K562 treated with DMSO at 1 percent for 48 hours (cell line): ENCODE measurements around the gene HLA-DMB. TPM values are rescaled to one million over a fixed set of nuclear protein-coding genes. Genes with fewer than 3 reads are reported as not detected.

Experiments used
- total RNA-seq: library from RNA; unstranded; fragments of 300-600 nt; gene quantifications from 2 replicates; pipeline ENCODE4 v1.2.3, GENCODE V29; 2022; ENCODE audit warnings: low replicate concordance; ENCODE audit errors: extremely low read depth

HLA-DMB gene
- total RNA-seq = not detected in 2 replicates

GRCh38 chr6:32940656-32941213, at the start of gene HLA-DMB:
Gene HLA-DMB, minus strand, starts transcription at chr6:32941028. Its CDS starts 221 bp downstream, at chr6:32940807.

GRCh38 chr6:32968093-32968866, 27.5 kb upstream of the HLA-DMB start, which contains the start of gene BRD2:
Gene BRD2, plus strand, starts transcription at chr6:32968594. Its CDS starts 4,305 bp downstream, at chr6:32972899.

GRCh38 chr6:32952817-32953739, 12.2 kb upstream of the HLA-DMB start, which contains the start of gene HLA-DMA:
Gene HLA-DMA, minus strand, starts transcription at chr6:32953097. Its CDS starts 61 bp downstream, at chr6:32953036.

Other genes starting within 250 kb of the HLA-DMB start
- gene HLA-DQA2, start 199.6 kb downstream of the HLA-DMB start, total RNA-seq = not detected in 2 replicates
- not detected in 2 replicates for gene HLA-DQB2, start 177.5 kb downstream of the HLA-DMB start, total RNA-seq
- not detected in 2 replicates for gene HLA-DOB, start 124.0 kb downstream of the HLA-DMB start, total RNA-seq
- not detected in 2 replicates for gene TAP2, start 102.3 kb downstream of the HLA-DMB start, total RNA-seq
- gene PSMB8, start 97.0 kb downstream of the HLA-DMB start, total RNA-seq = not detected in 2 replicates
- gene TAP1, start 87.3 kb downstream of the HLA-DMB start, total RNA-seq = not detected in 2 replicates
- not detected in 2 replicates for gene PSMB9, start 86.8 kb downstream of the HLA-DMB start, total RNA-seq
- not detected in 2 replicates for gene HLA-DMA, start 12.1 kb upstream of the HLA-DMB start, total RNA-seq
- gene BRD2, start 27.6 kb upstream of the HLA-DMB start, total RNA-seq = not detected in 2 replicates
- gene HLA-DOA, start 68.6 kb upstream of the HLA-DMB start, total RNA-seq = not detected in 2 replicates
- gene HLA-DPA1, start 132.6 kb upstream of the HLA-DMB start, total RNA-seq = not detected in 2 replicates
- not detected in 2 replicates for gene HLA-DPB1, start 135.0 kb upstream of the HLA-DMB start, total RNA-seq